ENCODE data around the gene BCAR3.
"Not testable (repeated sequence)": the region's sequence is repeated elsewhere in the genome, so short reads cannot be mapped to it uniquely, and the experiment has no call there.

BCAR3 gene

DNA sequence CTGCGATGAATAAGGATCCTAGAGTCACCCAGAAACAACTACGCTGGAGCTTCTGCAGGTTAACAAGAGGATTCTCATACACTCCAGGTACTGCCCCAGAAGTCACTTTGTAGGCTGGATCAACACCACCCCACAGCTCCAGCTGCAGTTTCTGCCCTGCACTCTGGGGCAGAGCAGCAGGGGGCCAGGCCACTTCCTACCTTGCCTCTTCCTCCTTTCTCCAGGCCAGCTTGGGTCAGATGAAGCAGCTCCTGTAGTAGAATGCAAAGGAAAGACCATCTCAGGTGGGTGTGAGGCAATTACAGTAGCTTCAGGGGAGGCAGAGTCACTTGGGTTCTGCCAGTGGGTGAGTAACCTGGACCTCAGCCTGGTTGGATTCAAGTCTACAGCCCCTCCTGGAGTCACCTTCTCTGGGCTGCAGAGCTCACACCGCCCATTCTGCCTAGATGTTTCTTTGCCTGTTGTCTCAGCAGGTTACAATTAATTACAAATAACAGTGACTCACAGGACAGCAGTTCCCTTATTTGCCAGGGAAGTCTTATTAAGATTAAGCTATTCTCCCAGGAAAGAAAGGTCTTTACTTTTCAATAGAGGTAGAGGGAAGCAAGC is 24.4 kb upstream of the BCAR3 start:
- no peak for DNase-seq (ENCODE audit: low read depth in 2 of 2)

DNA sequence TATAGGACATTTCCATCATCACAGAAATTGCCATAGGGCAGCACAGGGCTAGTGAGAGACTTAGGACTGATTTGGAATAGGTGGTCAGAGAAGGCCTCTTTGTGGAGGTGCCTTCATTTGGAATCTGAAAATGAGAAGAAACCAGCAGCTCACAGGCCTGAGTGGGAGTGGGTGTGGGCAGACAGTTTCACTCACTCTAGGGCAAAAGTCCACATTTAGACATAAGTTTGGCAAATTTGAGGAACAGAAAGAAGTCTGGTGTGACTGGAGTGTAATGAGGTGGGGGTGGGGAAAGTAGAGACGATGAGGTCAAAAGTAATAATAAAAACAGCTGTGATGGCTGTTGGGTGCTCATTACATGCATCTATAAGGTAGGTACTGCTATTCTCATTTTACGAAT is 22.4 kb upstream of the BCAR3 start:
- no peak for DNase-seq (ENCODE audit: low read depth in 2 of 2)

- DNase-seq (ENCODE audit: low read depth in 2 of 2) = no peak
These were observed 22.0 kb upstream of the BCAR3 start for GRCh38 chr1:93703643-93704042.

GRCh38 chr1:93702828-93703183 is 21.2 kb upstream of the BCAR3 start:
- no peak for DNase-seq (ENCODE audit: low read depth in 2 of 2)

- no peak for DNase-seq (ENCODE audit: low read depth in 2 of 2)
These were observed 20.6 kb upstream of the BCAR3 start for GRCh38 chr1:93702111-93702827.

GRCh38 chr1:93701629-93702028 is 20.0 kb upstream of the BCAR3 start:
- no peak for DNase-seq (ENCODE audit: low read depth in 2 of 2)

DNA sequence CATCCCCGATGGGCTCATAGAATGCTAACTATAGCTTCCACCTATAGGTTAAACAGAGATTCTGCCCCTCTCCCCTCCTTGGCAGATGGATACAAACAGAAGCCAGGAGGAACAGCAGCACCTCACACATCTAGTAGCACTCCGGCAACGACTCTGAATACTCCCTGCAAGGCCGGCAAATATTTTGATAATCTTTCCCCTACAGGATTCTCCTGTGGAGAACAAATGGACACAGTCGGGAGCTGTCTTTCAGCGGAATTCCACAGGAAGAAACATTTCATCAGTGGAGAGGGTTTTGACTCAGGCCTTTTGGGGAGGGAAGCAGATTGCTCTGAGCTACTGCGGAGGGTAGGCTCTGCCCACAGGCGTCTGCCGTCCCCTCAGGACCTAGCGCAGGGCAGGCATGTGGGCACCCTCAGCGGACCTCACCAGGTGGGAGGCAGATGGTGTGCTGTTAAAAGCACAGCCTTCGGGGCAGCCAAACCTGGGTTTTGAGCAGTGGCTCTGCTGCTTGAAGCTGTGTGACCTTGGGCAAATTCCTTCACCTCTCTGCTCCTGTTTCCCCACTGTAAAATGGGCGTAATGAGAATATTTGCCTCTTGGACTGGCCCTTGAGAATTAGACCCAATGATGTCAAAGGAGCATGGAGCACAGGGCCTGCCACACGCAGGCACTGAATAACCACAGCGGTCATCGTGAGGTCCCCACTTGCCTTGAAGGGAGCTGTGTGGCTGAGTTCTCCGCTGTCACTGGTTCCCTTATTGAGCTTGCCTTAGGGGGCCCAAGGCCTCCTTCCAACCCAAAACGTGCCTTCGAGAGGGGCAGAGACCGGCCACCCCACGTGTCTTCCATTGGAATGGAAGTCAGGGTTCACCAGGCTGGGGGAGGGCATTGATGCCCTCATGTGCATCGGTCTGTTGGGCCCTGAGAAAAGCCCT is 19.2 kb upstream of the BCAR3 start:
- DNase-seq (ENCODE audit: low read depth in 2 of 2) = no peak

GRCh38 chr1:93699503-93700168 is 18.0 kb upstream of the BCAR3 start:
- DNase-seq (ENCODE audit: low read depth in 2 of 2) = no peak

DNA sequence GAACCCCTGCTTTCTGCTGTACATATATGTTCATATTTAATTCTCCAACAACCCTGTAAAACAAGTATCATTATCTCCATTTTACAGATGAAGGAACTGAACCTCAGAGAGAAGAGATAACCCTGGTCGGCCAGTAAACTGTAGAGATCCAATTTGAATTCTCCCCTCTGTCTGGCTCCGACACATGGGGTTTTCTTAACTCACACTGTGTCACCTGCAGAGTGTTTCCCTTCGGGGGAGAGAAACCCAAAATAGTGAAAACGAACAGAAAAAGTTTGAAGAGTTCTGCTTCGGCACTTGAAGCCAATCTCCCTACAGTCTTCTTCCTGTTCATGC is 17.4 kb upstream of the BCAR3 start:
- no peak for DNase-seq (ENCODE audit: low read depth in 2 of 2)

- no peak for DNase-seq (ENCODE audit: low read depth in 2 of 2)
These were observed 16.9 kb upstream of the BCAR3 start for GRCh38 chr1:93698329-93699048.

DNA sequence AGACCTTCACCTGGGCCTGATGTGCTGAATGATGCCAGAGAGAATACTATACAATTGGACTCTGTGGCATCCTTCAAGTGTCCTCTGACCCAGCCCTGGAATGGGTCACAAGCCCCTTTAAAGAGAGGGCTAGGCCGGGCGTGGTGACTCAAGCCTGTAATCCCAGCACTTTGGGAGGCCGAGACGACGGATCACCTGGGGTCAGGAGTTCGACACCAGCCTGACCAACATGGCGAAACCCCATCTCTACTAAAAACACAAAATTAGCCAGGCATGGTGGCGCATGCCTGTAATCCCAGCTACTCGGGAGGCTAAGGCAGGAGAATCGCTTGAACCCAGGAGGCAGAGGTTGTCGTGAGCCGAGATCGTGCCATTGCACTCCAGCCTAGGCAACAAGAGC is 15.9 kb upstream of the BCAR3 start:
- DNase-seq (ENCODE audit: low read depth in 2 of 2) = not testable (repeated sequence)

DNA sequence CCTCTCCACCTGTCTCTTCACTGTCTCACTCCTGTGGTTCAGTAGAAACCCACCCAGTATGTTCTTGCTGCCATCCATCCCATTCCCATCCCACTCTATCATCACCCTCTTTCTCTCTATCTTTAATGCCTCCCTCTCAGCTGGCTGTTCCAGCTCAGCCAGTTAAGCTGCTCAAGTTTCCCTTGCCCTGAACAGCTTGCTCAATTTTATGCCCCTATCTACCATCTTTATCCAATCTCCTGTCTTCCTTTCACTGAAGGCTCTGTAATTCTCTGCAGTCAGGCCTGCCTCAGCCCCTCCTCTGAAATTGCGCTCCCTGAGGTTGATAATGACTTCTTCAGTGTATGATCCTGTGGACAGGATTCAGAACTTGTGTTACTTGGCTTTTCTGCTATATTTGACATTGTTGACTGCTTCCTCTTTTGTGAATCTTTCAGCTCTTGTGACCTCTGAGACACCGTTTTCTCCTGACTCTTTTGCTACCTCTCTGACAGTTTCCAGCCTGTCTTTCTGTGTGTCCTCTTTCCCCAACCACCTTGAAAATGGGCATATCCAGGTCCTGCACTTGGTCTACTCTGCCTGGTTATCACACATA is 13.9 kb upstream of the BCAR3 start:
- DNase-seq (ENCODE audit: low read depth in 2 of 2) = no peak

DNA sequence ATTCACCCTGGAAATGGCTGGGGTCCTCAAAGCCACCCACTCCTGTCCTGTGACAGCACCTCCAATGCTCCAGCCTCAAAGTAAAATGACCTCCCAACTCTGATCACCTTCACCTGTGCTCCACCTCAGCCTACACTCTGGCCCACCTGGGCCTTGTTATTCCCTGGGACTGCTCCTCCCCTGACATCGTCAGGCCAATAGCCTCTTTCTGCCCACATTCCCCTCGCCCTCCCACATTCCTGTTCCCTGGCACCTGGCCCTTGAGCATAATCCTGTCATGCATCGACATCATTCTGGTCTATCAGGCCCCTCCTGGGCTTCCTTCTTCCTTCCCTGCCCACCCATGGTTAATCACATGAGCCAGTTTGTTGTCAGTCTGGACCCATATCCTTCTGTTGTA is 13.2 kb upstream of the BCAR3 start:
- no peak for DNase-seq (ENCODE audit: low read depth in 2 of 2)

- DNase-seq (ENCODE audit: low read depth in 2 of 2) = no peak
These were observed 12.4 kb upstream of the BCAR3 start for GRCh38 chr1:93694039-93694438.

GRCh38 chr1:93692983-93693591 is 11.4 kb upstream of the BCAR3 start:
- DNase-seq (ENCODE audit: low read depth in 2 of 2) = no peak

- DNase-seq (ENCODE audit: low read depth in 2 of 2) = no peak
These were observed 10.8 kb upstream of the BCAR3 start for GRCh38 chr1:93692451-93692861.

DNA sequence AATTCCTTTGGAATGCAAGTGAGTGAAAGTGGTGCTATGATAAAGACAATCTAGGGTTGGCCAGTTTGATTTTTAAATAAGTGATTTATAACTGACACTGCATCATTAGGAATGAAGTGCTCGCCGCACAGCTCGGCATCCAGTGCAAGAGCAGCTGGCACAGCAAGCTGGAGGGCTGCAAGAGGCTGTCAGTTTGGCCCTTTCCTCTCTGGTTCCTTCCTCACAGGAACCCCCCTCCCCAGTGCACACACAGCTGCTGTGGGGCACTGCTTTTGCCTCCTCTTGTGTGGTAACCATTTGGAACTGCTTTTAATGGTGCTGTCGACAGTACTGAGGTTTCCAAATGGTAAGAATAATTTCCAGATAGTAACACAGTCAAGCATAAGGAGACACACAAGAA is 10.4 kb upstream of the BCAR3 start:
- no peak for DNase-seq (ENCODE audit: low read depth in 2 of 2)

GRCh38 chr1:93690921-93691789 is 9.5 kb upstream of the BCAR3 start:
- DNase-seq (ENCODE audit: low read depth in 2 of 2) = no peak

DNA sequence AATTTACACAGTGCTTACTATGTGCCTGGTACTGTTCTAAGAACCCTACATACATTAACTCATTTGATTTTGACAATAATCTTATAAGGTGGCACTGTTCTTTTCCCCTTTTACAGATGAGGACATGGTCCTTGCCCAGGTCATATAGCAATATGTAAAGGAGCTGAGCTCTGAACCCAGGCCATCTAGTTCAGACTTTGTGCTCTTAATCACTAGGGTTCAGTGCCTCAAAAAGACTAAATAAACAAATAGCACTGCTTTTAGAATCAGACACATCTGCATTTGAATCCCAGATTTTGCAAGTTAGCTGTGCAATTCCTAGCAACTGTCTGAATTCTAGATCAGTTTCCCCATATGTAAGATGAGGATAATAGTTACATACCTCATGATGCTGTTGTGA is 8.7 kb upstream of the BCAR3 start:
- no peak for DNase-seq (ENCODE audit: low read depth in 2 of 2)

All from stimulated activated CD8-positive, alpha-beta memory T cell treated with anti-CD3 and anti-CD28 coated beads, Interleukin-7, amount 100 ng/mL, for 4 hours (primary cell).